Endothelial cell (in vitro differentiated cells): ENCODE measurements around the gene HNF4A. TPM values are rescaled to one million over a fixed set of nuclear protein-coding genes. Genes with fewer than 3 reads are reported as not detected.

Experiments
- DNase-seq: peaks from one replicate; pipeline ENCODE4 v3.0.0; 2021; ENCODE audit warnings: low spot score
- H3K27ac Mint-ChIP-seq: one replicate; pipeline ENCODE4 v1.8.0; 2021; ENCODE audit warnings: mixed read lengths, inconsistent platforms; ENCODE audit not compliant: unreplicated experiment
- H3K27me3 Mint-ChIP-seq: one replicate; pipeline ENCODE4 v1.8.0; 2021; ENCODE audit warnings: mild to moderate bottlenecking, moderate library complexity, mixed read lengths, inconsistent platforms; ENCODE audit not compliant: unreplicated experiment
- H3K36me3 Mint-ChIP-seq: one replicate; pipeline ENCODE4 v1.8.0; 2021; ENCODE audit warnings: mild to moderate bottlenecking, low read depth, mixed read lengths, inconsistent platforms; ENCODE audit not compliant: unreplicated experiment
- H3K4me1 Mint-ChIP-seq: one replicate; pipeline ENCODE4 v1.8.0; 2021; ENCODE audit warnings: mild to moderate bottlenecking, mixed read lengths, inconsistent platforms; ENCODE audit not compliant: unreplicated experiment
- H3K4me3 Mint-ChIP-seq: one replicate; pipeline ENCODE4 v1.8.0; 2021; ENCODE audit warnings: mild to moderate bottlenecking, mixed read lengths, inconsistent platforms; ENCODE audit not compliant: unreplicated experiment
- H3K9me3 Mint-ChIP-seq: one replicate; pipeline ENCODE4 v1.8.0; 2021; ENCODE audit warnings: mixed read lengths, inconsistent platforms; ENCODE audit not compliant: unreplicated experiment
- CTCF ChIP-seq: fragments of 200-600 bp; sonication (generic); IDR thresholded peaks from one replicate; pipeline ENCODE4 v1.5.0; 2021; ENCODE audit warnings: antibody characterized with exemption; ENCODE audit not compliant: unreplicated experiment
- total RNA-seq: library from RNA; stranded (reverse); fragmentation: NEBNext Ultra II Directional; extraction: Animal tissue kit (Norgen Biotek cat#: 25700); gene quantifications from one replicate; pipeline ENCODE4 v1.2.1, GENCODE V29; 2021; ENCODE audit not compliant: unreplicated experiment

The HNF4A gene
- total RNA-seq, 1 donor from 2014 or later, result not detected

GRCh38 chr20:44328428-44328827 is 27.1 kb upstream of the HNF4A start:
- H3K27ac Mint-ChIP-seq, result no peak overlapping the region
- no peaks in the 10 kb centered on the region for H3K36me3 Mint-ChIP-seq
- no peaks in the 10 kb centered on the region for H3K9me3 Mint-ChIP-seq
- TF ChIP-seq CTCF, result no peak
- no peaks in the 10 kb centered on the region for H3K4me1 Mint-ChIP-seq
- H3K27me3 Mint-ChIP-seq, result peaks cover 3% of the 10 kb centered on the region
- DNase-seq, result no peak
- no peak overlapping the region for H3K4me3 Mint-ChIP-seq

DNA sequence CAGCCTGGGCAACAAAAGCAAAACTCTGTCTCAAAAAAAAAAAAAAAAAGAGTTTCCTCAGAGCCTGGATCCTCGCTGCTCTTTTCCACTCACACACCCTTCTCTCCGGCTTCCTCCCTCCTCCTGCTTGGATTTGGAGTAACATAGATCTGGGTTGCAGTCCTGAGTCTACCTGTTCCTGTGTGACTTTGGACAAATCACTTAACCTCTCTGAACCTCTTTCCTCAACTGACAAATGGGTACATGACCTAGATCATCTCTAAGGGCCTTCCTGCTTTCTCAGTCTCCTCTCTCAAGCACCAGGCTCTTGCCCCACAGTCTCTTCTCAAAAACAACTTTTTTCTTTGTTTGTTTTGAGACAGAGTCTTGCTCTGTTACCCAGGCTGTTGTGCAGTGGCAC is 24.3 kb upstream of the HNF4A start:
- TF ChIP-seq CTCF, result no peak
- Mint-ChIP-seq H3K9me3 (no peaks in the 10 kb centered on the region), H3K27me3 (peaks cover 5% of the 10 kb centered on the region), H3K27ac (no peak overlapping the region), H3K4me3 (no peak overlapping the region), H3K4me1 (no peaks in the 10 kb centered on the region), H3K36me3 (no peaks in the 10 kb centered on the region)
- DNase-seq, result no peak

DNA sequence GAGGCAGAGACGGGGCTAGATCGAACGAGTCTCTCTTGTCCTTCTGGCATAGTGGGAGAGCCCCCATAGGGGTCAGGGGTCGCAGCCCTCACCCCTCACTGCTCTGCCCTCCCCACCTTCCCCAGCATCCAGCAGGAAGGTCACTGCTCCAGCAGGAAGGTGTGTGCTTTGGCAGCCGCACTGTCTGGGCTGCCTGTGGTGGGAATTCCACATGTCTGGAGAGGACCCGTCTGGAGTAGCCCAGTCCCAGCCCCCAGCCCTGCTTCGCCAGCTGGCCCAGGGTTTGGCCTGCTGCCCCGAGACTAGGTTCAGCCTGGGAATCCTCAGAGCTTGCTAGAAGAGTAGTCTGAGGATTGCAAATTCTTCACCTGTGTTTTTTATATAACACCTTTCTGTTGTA is 21.2 kb upstream of the HNF4A start:
- TF ChIP-seq CTCF, result no peak
- no peak for DNase-seq
- H3K4me1 Mint-ChIP-seq, result no peaks in the 10 kb centered on the region
- H3K9me3 Mint-ChIP-seq, result no peaks in the 10 kb centered on the region
- H3K27ac Mint-ChIP-seq, result no peak overlapping the region
- no peaks in the 10 kb centered on the region for H3K36me3 Mint-ChIP-seq
- peaks cover 3% of the 10 kb centered on the region for H3K27me3 Mint-ChIP-seq
- no peak overlapping the region for H3K4me3 Mint-ChIP-seq

GRCh38 chr20:44334709-44335108 is 20.8 kb upstream of the HNF4A start:
- Mint-ChIP-seq H3K36me3 (no peaks in the 10 kb centered on the region), H3K27me3 (peaks cover 3% of the 10 kb centered on the region), H3K4me3 (no peak overlapping the region), H3K4me1 (no peaks in the 10 kb centered on the region), H3K27ac (no peak overlapping the region), H3K9me3 (no peaks in the 10 kb centered on the region)
- no peak for TF ChIP-seq CTCF
- DNase-seq, result no peak

DNA sequence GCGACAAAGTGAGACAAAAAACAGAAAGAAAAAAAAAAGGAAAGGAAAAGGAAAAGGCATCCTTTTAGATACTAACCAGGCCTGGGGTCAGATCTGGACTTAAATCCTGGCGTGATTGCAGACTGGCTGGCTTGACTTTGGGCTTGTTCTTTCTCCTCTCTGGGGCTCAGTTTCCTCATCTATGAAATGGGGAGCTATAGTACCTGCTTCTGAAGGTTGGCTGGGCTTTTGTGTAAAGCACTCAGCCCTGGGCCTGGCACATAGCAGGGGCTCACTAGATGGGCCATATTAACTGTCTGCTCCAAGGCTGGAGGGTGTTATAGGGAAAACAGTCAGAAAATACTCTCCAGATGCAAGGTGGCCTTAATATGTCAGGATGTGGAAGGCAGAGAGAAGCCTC is 19.8 kb upstream of the HNF4A start:
- no peaks in the 10 kb centered on the region for H3K9me3 Mint-ChIP-seq
- no peak for DNase-seq
- peaks cover 3% of the 10 kb centered on the region for H3K27me3 Mint-ChIP-seq
- H3K36me3 Mint-ChIP-seq, result no peaks in the 10 kb centered on the region
- no peak for TF ChIP-seq CTCF
- H3K4me1 Mint-ChIP-seq, result no peaks in the 10 kb centered on the region
- H3K4me3 Mint-ChIP-seq, result no peak overlapping the region
- H3K27ac Mint-ChIP-seq, result no peak overlapping the region
